OCI-LY3 (cell line): ENCODE measurements around the gene OSBPL2.

ENCODE experiments used
- H2AFZ ChIP-seq: fragments of 200-600, 300-600 bp; shearing (Covaris generic); 2 replicates; pipeline ENCODE4 v1.6.0; 2014; ENCODE audit warnings: antibody characterized with exemption, low read depth, low read length
- H3K27ac ChIP-seq: fragments of 200-600, 300-600 bp; sonication (generic); 2 replicates; pipeline ENCODE4 v1.5.1; 2014; ENCODE audit warnings: mild to moderate bottlenecking, low read length, moderate library complexity, mixed read lengths
- H3K27me3 ChIP-seq: fragments of 200-600, 300-600 bp; sonication (generic); 2 replicates; pipeline ENCODE4 v1.6.1; 2014; ENCODE audit warnings: low read depth, low read length, mixed read lengths
- H3K36me3 ChIP-seq: fragments of 200-600, 300-600 bp; sonication (generic); replicated peaks from 2 replicates; pipeline ENCODE3; 2014; ENCODE audit warnings: low read depth, low read length, mixed read lengths
- H3K4me1 ChIP-seq: fragments of 300-600, 200-600 bp; sonication (generic); 2 replicates; pipeline ENCODE4 v1.6.1; 2014; ENCODE audit warnings: low read length, mixed read lengths
- H3K4me2 ChIP-seq: fragments of 200-600, 300-600 bp; sonication (generic); 2 replicates; pipeline ENCODE4 v1.6.1; 2014; ENCODE audit warnings: low read length, mixed read lengths
- H3K4me3 ChIP-seq: fragments of 300-600, 200-600 bp; sonication (generic); 2 replicates; pipeline ENCODE4 v1.5.1; 2014; ENCODE audit warnings: antibody characterized with exemption, mild to moderate bottlenecking, low read length, moderate library complexity
- H3K79me2 ChIP-seq: fragments of 300-600, 200-600 bp; shearing (Covaris generic); 2 replicates; pipeline ENCODE4 v1.6.1; 2014; ENCODE audit warnings: mild to moderate bottlenecking, low read length, mixed read lengths
- H3K9ac ChIP-seq: fragments of 300-600, 200-600 bp; shearing (Covaris generic); 2 replicates; pipeline ENCODE4 v1.6.0; 2014; ENCODE audit warnings: mild to moderate bottlenecking, low read length, moderate library complexity
- H3K9me3 ChIP-seq: fragments of 200-600, 300-600 bp; shearing (Covaris generic); 2 replicates; pipeline ENCODE4 v1.6.1; 2014; ENCODE audit warnings: low read length, mixed read lengths; ENCODE audit not compliant: insufficient read depth
- H4K20me1 ChIP-seq: fragments of 200-600, 300-600 bp; sonication (generic); 2 replicates; pipeline ENCODE4 v1.6.1; 2016; ENCODE audit warnings: low read length, mixed read lengths; ENCODE audit not compliant: insufficient read depth
- CTCF ChIP-seq: fragments of 200-600, 300-600 bp; sonication (generic); IDR thresholded peaks from 2 replicates; pipeline ENCODE4 v1.5.1; 2014; ENCODE audit warnings: antibody characterized with exemption, low read length, low read depth
- EZH2phosphoT487 ChIP-seq: fragments of 200-600 bp; shearing (Covaris generic); IDR thresholded peaks from 2 replicates; pipeline ENCODE4 v1.6.1; 2018; ENCODE audit warnings: antibody characterized with exemption, mixed run types, low read depth

OSBPL2 gene

GRCh38 chr20:62214067-62214466, 24.3 kb upstream of the OSBPL2 start:
- Histone ChIP-seq H4K20me1 (no peaks in the 10 kb centered on the region), H3K4me1 (no peaks in the 10 kb centered on the region), H3K9me3 (no peaks in the 10 kb centered on the region), H3K36me3 (no peaks in the 10 kb centered on the region), H2AFZ (no peak overlapping the region), H3K9ac (no peak overlapping the region), H3K4me2 (no peak overlapping the region), H3K4me3 (no peak overlapping the region), H3K27me3 (peaks cover 3% of the 10 kb centered on the region; the same call in 1 of the 2 replicates), H3K79me2 (no peaks in the 10 kb centered on the region), H3K27ac (no peak overlapping the region)
- TF ChIP-seq EZH2phosphoT487 (no peak), CTCF (no peak)

GRCh38 chr20:62215020-62215990, 23.0 kb upstream of the OSBPL2 start:
- no peak overlapping the region for H3K9ac ChIP-seq
- H3K9me3 ChIP-seq: no peaks in the 10 kb centered on the region
- no peaks in the 10 kb centered on the region for H3K36me3 ChIP-seq
- peaks cover 3% of the 10 kb centered on the region; the same call in 1 of the 2 replicates for H3K27me3 ChIP-seq
- no peak overlapping the region for H3K27ac ChIP-seq
- TF ChIP-seq EZH2phosphoT487 (no peak), CTCF (no peak)
- H3K4me3 ChIP-seq: no peak overlapping the region
- no peak overlapping the region for H3K4me2 ChIP-seq
- H3K4me1 ChIP-seq: no peaks in the 10 kb centered on the region
- H2AFZ ChIP-seq: no peak overlapping the region
- no peaks in the 10 kb centered on the region for H4K20me1 ChIP-seq
- H3K79me2 ChIP-seq: no peaks in the 10 kb centered on the region

- Histone ChIP-seq H3K9ac (no peak overlapping the region), H4K20me1 (no peaks in the 10 kb centered on the region), H3K4me1 (no peaks in the 10 kb centered on the region), H3K27ac (no peak overlapping the region), H3K36me3 (no peaks in the 10 kb centered on the region), H3K4me2 (no peak overlapping the region), H3K79me2 (no peaks in the 10 kb centered on the region), H3K27me3 (peaks cover 3% of the 10 kb centered on the region; the same call in 1 of the 2 replicates), H3K9me3 (no peaks in the 10 kb centered on the region), H2AFZ (no peak overlapping the region), H3K4me3 (no peak overlapping the region)
- TF ChIP-seq CTCF (no peak), EZH2phosphoT487 (no peak)
Observed at GRCh38 chr20:62215991-62216635, 22.2 kb upstream of the OSBPL2 start.
